ENCODE results near the gene SLC4A3.

- TF ChIP-seq CTCF (conservative IDR thresholded peaks at IDR 0.05; ENCODE audit: low read depth, low read length) (no peak), EZH2 (IDR thresholded peaks at IDR 0.05; ENCODE audit: low read length, unreplicated experiment) (no peak), EZH2phosphoT487 (IDR thresholded peaks at IDR 0.05; ENCODE audit: borderline replicate concordance, low read length) (no peak)
Measured at GRCh38 chr2:219636144-219636915, 8.9 kb downstream of the SLC4A3 start.
